Hematopoietic multipotent progenitor cell treated with erythropoietin and hydrocortisone succinate and interleukin-3 and kit ligand, for 4 days (in vitro differentiated cells): Measurements from ENCODE around the gene NPLOC4.

Experiments used
- DNase-seq: peaks from one replicate; pipeline ENCODE4 v3.0.0-alpha.2; 2015

Gene NPLOC4

GRCh38 chr17:81515530-81516041 is 121.3 kb downstream of the NPLOC4 start:
- no peak for DNase-seq

GRCh38 chr17:81514739-81515529 is 122.0 kb downstream of the NPLOC4 start:
- DNase-seq = peak; percentile 70

- DNase-seq = no peak
These were observed 122.5 kb downstream of the NPLOC4 start for GRCh38 chr17:81514489-81514738.

GRCh38 chr17:81513753-81514488 is 123.0 kb downstream of the NPLOC4 start:
- DNase-seq = peak; percentile 65

GRCh38 chr17:81513372-81513752 is 123.5 kb downstream of the NPLOC4 start:
- DNase-seq = peak; percentile 80

GRCh38 chr17:81512562-81513371 is 124.1 kb downstream of the NPLOC4 start, which contains the start of gene ACTG1:
Gene ACTG1 (minus strand): TSS chr17:81512799. CDS start chr17:81512354, 445 bp downstream.
- DNase-seq = peak; percentile 96

- DNase-seq = no peak
These were observed 124.9 kb downstream of the NPLOC4 start for GRCh38 chr17:81511804-81512561.

- DNase-seq = no peak
These were observed 125.4 kb downstream of the NPLOC4 start for GRCh38 chr17:81511554-81511803.

GRCh38 chr17:81510785-81511553 is 125.9 kb downstream of the NPLOC4 start:
- DNase-seq = peak; percentile 39

- DNase-seq = peak; percentile 30
These were observed 126.7 kb downstream of the NPLOC4 start for GRCh38 chr17:81509972-81510784.

GRCh38 chr17:81509207-81509971 is 127.5 kb downstream of the NPLOC4 start:
- peak; percentile 66 for DNase-seq

- no peak for DNase-seq
These were observed 128.2 kb downstream of the NPLOC4 start for GRCh38 chr17:81508639-81509206.
